PC-9 (cell line): ENCODE results near the gene MECP2. TPM values are rescaled to one million over a fixed set of nuclear protein-coding genes. Genes with fewer than 3 reads are reported as not detected.

Experiments used
- BruUV-seq: library from RNA; stranded (reverse); fragments of 400-500 nt; replicated peaks from 2 replicates; lab custom pipeline; 2021; lab: Mats Ljungman, UMichigan
- CTCF ChIA-PET: fragments of 300-600 bp; sonication (Branson Sonifier 250); formaldehyde crosslinking; loops from one replicate; lab custom pipeline; 2022; ENCODE audit warnings: antibody characterized with exemption; lab: Charles Lee
- POLR2A ChIA-PET: fragments of 300-600 bp; sonication (Branson Sonifier 250); formaldehyde crosslinking; loops from one replicate; lab custom pipeline; 2022; ENCODE audit warnings: antibody characterized with exemption; ENCODE audit not compliant: unreplicated experiment; lab: Charles Lee
- DNase-seq, 2 experiments: peaks; one replicate each; pipeline versions ENCODE4 v3.0.0 to v3.0.0-alpha.2; 2015 to 2022; ENCODE audit warnings: mixed read lengths in 1 of 2
- H2AFZ ChIP-seq: fragments of 200-600 bp; sonication (generic); 2 replicates; pipeline ENCODE4 v1.8.1; 2017; ENCODE audit warnings: antibody characterized with exemption
- H3F3A ChIP-seq: fragments of 200-600 bp; sonication (generic); 2 replicates; pipeline ENCODE4 v1.8.1; 2017; ENCODE audit warnings: antibody characterized with exemption, mild to moderate bottlenecking, low read depth; ENCODE audit not compliant: insufficient read depth
- H3K27ac ChIP-seq: fragments of 200-600 bp; sonication (generic); 2 replicates; pipeline ENCODE4 v1.6.1; 2016; ENCODE audit warnings: mixed run types
- H3K27me3 ChIP-seq: fragments of 200-600 bp; sonication (generic); 2 replicates; pipeline ENCODE4 v1.6.1; 2016; ENCODE audit warnings: low read depth, mixed run types; ENCODE audit not compliant: insufficient read depth
- H3K36me3 ChIP-seq: fragments of 200-600 bp; sonication (generic); 2 replicates; pipeline ENCODE4 v1.6.1; 2016; ENCODE audit warnings: low read depth, mixed run types
- H3K4me1 ChIP-seq: fragments of 200-600 bp; sonication (generic); replicated peaks from 2 replicates; pipeline ENCODE4 v1.6.1; 2016; ENCODE audit warnings: mixed run types; ENCODE audit not compliant: insufficient read depth
- H3K4me2 ChIP-seq: fragments of 200-600 bp; sonication (generic); 2 replicates; pipeline ENCODE4 v1.6.1; 2017; ENCODE audit warnings: mixed run types
- H3K4me3 ChIP-seq: fragments of 200-600 bp; sonication (generic); 2 replicates; pipeline ENCODE4 v1.6.1; 2016; ENCODE audit warnings: mixed run types
- H3K79me2 ChIP-seq: fragments of 200-600 bp; sonication (generic); 2 replicates; pipeline ENCODE4 v1.6.1; 2017; ENCODE audit warnings: low read depth, mixed run types
- H3K9me2 ChIP-seq: fragments of 200-600 bp; sonication (generic); 2 replicates; pipeline ENCODE4 v1.8.1; 2017; ENCODE audit warnings: mild to moderate bottlenecking; ENCODE audit not compliant: insufficient read depth
- H3K9me3 ChIP-seq: fragments of 200-600 bp; sonication (generic); 2 replicates; pipeline ENCODE4 v1.8.1; 2016; ENCODE audit warnings: low read depth; ENCODE audit not compliant: insufficient read depth
- H4K20me1 ChIP-seq: fragments of 200-600 bp; sonication (generic); 2 replicates; pipeline ENCODE4 v1.8.1; 2017; ENCODE audit not compliant: insufficient read depth
- EZH2 ChIP-seq: fragments of 200-600 bp; sonication (generic); IDR thresholded peaks from 2 replicates; pipeline ENCODE4 v1.8.0; 2017; ENCODE audit warnings: antibody characterized with exemption, low read depth
- intact Hi-C: fragments of 100-400 bp; cut with micrococcal nuclease; formaldehyde crosslinking; loops from one replicate; pipeline ENCODE4 v1.10.0; 2022; ENCODE audit not compliant: unreplicated experiment
- total RNA-seq: library from RNA; stranded (reverse); gene quantifications from 2 replicates; pipeline ENCODE4 v1.2.3, GENCODE V29; 2021
- TF ChIP-seq, protein P1 (sequence below): fragments of 200-600 bp; sonication (generic); conservative IDR thresholded peaks from 2 replicates; pipeline ENCODE4 v1.6.1; 2017; ENCODE audit warnings: mixed run types, antibody characterized with exemption, mild to moderate bottlenecking, moderate library complexity

MECP2 gene
- total RNA-seq, 1 experiment from 2014 or later, result 85.6 TPM

DNA sequence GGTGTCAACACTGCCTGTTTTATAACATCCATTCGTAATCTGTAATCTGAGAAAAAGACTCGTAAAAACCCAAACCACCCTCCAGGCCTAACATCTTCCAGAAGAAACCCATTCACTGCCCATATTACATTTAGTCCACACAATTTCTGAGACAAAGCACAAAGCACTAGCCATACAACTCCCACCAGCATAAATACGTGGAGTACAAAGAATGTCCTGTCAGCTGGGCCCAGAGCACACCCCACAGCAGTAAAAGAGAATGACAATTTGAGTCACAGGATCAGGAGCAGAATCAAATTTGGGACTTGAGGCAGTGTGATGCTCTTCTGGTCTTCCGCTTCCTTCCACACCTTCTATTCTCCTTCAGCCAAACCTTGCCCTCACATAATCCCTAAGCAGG, 6.8 kb downstream of the MECP2 start:
- Histone ChIP-seq H3K4me2 (no peak overlapping the region), H3K79me2 (peaks cover 89% of the 10 kb centered on the region), H4K20me1 (peaks cover 50% of the 10 kb centered on the region), H3K36me3 (0 out of 2 replicates have a peak, but pooled peaks cover 5% of the 10 kb centered on the region), H3F3A (no peaks in the 10 kb centered on the region), H3K4me1 (0 out of 2 replicates have a peak, but pooled peaks cover 11% of the 10 kb centered on the region), H3K27ac (no peak overlapping the region), H2AFZ (no peak overlapping the region), H3K9me2 (no peaks in the 10 kb centered on the region), H3K27me3 (no peaks in the 10 kb centered on the region), H3K4me3 (no peak overlapping the region), H3K9me3 (no peaks in the 10 kb centered on the region)
- POLR2A ChIA-PET, result no interaction called here
- BruUV-seq, result no TSS peak
- TF ChIP-seq, protein P1, sequence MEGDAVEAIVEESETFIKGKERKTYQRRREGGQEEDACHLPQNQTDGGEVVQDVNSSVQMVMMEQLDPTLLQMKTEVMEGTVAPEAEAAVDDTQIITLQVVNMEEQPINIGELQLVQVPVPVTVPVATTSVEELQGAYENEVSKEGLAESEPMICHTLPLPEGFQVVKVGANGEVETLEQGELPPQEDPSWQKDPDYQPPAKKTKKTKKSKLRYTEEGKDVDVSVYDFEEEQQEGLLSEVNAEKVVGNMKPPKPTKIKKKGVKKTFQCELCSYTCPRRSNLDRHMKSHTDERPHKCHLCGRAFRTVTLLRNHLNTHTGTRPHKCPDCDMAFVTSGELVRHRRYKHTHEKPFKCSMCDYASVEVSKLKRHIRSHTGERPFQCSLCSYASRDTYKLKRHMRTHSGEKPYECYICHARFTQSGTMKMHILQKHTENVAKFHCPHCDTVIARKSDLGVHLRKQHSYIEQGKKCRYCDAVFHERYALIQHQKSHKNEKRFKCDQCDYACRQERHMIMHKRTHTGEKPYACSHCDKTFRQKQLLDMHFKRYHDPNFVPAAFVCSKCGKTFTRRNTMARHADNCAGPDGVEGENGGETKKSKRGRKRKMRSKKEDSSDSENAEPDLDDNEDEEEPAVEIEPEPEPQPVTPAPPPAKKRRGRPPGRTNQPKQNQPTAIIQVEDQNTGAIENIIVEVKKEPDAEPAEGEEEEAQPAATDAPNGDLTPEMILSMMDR, result no peak
- no peak for TF ChIP-seq EZH2
- intact Hi-C loops, result no loop called here
- no peak for DNase-seq
- CTCF ChIA-PET, result interaction anchor here (0.6 kb wide), 1 partner anchor 9 kb away, joined by 5 read pairs; no protein-coding TSS in a partner anchor

DNA sequence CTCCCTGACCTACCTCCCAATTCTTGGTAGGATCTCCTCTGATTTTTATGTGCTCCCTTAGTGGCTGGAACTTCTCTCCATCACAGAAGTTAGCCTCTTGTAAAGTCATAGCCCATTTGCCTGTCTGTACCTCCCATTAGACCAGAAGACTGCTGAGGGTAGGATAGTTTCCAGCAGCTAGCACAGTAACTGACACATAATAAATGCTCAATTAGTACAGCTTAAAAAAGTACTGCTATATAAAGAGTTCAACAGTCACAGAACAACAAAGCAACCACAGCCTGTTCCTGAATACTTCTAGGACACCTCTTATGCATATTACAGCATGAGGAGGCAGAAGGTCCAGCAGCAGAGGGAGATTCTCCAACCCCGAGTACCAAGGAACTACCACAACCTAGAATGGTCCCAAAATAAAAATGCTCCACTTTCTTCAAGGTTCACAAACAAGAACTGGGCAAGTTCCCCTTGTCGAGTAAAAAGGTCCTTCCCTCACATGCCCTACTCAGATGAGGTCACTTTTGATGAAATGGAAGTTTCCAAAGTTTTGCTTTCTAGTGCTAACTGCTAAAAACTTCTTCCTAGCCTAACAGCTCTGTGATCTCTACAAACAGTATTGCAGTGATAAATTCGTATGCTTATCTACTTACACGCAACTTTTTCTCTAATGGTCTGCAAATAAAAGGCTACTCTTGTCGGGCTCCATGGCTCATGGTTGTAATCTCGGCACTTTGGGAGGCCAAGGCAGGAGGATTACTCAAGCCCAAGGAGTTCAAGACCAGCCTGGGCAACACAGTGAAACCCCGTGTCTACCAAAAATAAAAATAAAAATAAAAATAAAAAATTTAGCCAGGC, 12.8 kb downstream of the MECP2 start:
- H3K36me3 ChIP-seq, result no peaks in the 10 kb centered on the region
- no TSS peak for BruUV-seq
- 0 out of 2 replicates have a peak, but pooled peaks cover 10% of the 10 kb centered on the region for H3F3A ChIP-seq
- no peaks in the 10 kb centered on the region for H3K9me2 ChIP-seq
- no peak overlapping the region for H3K27ac ChIP-seq
- H3K9me3 ChIP-seq, result no peaks in the 10 kb centered on the region
- no peak overlapping the region for H3K4me2 ChIP-seq
- H4K20me1 ChIP-seq, result peaks cover 27% of the 10 kb centered on the region; the same call in 1 of the 2 replicates
- DNase-seq, result no peak
- POLR2A ChIA-PET, result no interaction called here
- CTCF ChIA-PET, result no interaction called here
- H3K4me3 ChIP-seq, result no peak overlapping the region
- TF ChIP-seq, protein P1, result no peak
- no peak for TF ChIP-seq EZH2
- H3K79me2 ChIP-seq, result peaks cover 79% of the 10 kb centered on the region
- H3K27me3 ChIP-seq, result no peaks in the 10 kb centered on the region
- intact Hi-C loops, result no loop called here
- no peak overlapping the region for H2AFZ ChIP-seq
- H3K4me1 ChIP-seq, result 0 out of 2 replicates have a peak, but pooled peaks cover 15% of the 10 kb centered on the region

DNA sequence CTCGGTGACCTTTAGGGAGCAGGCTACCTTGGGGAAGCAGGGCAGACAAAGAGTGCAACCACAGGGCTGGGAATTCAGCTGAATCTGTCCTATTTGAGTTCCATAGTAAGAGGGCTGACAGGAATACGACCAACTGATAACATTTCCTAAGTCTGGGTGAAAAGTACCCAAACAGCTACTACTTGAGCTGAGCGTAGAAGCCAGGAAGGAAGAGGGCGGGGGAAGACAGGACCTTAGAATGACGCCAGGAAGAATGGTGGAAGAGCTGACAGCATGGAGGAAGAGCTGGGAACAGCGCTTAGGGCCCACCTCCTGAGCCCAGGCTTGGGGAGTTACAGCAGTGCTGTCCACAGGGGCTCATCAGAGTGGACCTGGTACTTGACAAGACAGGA, 14.4 kb downstream of the MECP2 start:
- no peaks in the 10 kb centered on the region for H3K9me2 ChIP-seq

More for the DNA sequence above, 14.4 kb downstream of the MECP2 start:
- intact Hi-C loops, result no loop called here
- ChIA-PET POLR2A (no interaction called here), CTCF (interaction anchor here (0.6 to 1.0 kb wide), 2 partner anchors 34 to 69 kb away, joined by 6 to 7 read pairs; no protein-coding TSS in a partner anchor)
- no TSS peak for BruUV-seq
- no peaks in the 10 kb centered on the region for H3K27me3 ChIP-seq
- H3K4me2 ChIP-seq, result no peak overlapping the region
- H4K20me1 ChIP-seq, result peaks cover 21% of the 10 kb centered on the region; the same call in 1 of the 2 replicates
- H3K36me3 ChIP-seq, result no peaks in the 10 kb centered on the region
- DNase-seq, result no peak
- no peak overlapping the region for H3K4me3 ChIP-seq
- H3K4me1 ChIP-seq, result 0 out of 2 replicates have a peak, but pooled peaks cover 13% of the 10 kb centered on the region
- TF ChIP-seq, protein P1, result no peak
- TF ChIP-seq EZH2, result no peak
- 0 out of 2 replicates have a peak, but pooled peaks cover 10% of the 10 kb centered on the region for H3F3A ChIP-seq
- H3K27ac ChIP-seq, result no peak overlapping the region
- H2AFZ ChIP-seq, result no peak overlapping the region
- H3K79me2 ChIP-seq, result peaks cover 80% of the 10 kb centered on the region
- H3K9me3 ChIP-seq, result no peaks in the 10 kb centered on the region
